Ramos (cell line): ENCODE results near the gene ABCC2.

Experiments used
- in situ Hi-C: fragments of 300-500 bp; cut with MboI; formaldehyde crosslinking; loops from one replicate; pipeline ENCODE4 v1.14.3; 2022; ENCODE audit warnings: low sequenced_read_pairs; ENCODE audit not compliant: unreplicated experiment

Gene ABCC2

GRCh38 chr10:99769706-99770105 is 12.7 kb upstream of the ABCC2 start:
- in situ Hi-C loops, result no loop called here

- in situ Hi-C loops, result no loop called here
Measured at GRCh38 chr10:99770408-99771045, 11.9 kb upstream of the ABCC2 start.

DNA sequence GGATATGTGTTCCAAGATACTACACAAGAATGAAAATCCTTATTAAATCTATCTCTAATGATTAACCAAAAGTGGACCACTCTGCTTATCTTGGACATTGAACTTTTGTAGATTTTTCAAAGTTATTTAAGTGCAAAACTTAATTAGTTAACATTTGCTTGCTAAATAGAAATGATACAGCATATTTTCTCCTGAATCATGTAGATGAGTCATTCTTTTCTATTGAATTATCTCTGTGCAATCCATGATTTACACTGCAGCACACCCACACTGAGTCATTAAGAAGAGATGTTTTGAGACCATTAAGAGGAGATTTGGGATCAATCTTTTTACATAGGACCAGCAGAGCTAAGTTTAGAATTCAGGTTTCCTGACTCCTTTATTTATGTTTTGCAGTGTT is 6.6 kb upstream of the ABCC2 start:
- in situ Hi-C loops, result no loop called here

- in situ Hi-C loops, result no loop called here
Measured at GRCh38 chr10:99777918-99778714, 4.3 kb upstream of the ABCC2 start.

- in situ Hi-C loops, result no loop called here
Measured at GRCh38 chr10:99779335-99779734, 3.1 kb upstream of the ABCC2 start.

- in situ Hi-C loops, result no loop called here
Measured at GRCh38 chr10:99781734-99782429, 558 bp upstream of the ABCC2 start.

GRCh38 chr10:99784016-99784726 is 1.7 kb downstream of the ABCC2 start:
- in situ Hi-C loops, result no loop called here

GRCh38 chr10:99784727-99785441 is 2.4 kb downstream of the ABCC2 start:
- in situ Hi-C loops, result no loop called here

GRCh38 chr10:99785646-99786045 is 3.2 kb downstream of the ABCC2 start:
- in situ Hi-C loops, result no loop called here

DNA sequence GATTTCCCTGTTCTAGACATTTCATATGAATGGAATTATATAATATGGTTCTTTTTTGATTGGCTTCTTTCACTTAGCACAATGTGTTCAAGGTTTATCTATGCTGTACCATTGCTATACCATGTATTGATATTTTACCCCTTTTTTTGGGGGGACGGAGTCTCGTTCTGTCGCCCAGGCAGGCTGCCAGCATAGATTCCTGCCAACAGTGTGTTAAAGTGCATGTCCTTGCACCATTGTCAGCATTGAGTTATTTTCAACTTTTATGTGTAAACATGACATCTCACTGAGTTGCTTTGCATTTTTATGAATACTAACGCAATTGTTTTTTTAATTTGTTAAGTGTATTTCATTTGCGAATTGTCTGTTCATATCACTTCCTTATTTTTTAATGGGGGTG is 4.9 kb downstream of the ABCC2 start:
- in situ Hi-C loops, result no loop called here

GRCh38 chr10:99787782-99788445 is 5.5 kb downstream of the ABCC2 start:
- in situ Hi-C loops, result no loop called here

GRCh38 chr10:99788598-99789256 is 6.3 kb downstream of the ABCC2 start:
- in situ Hi-C loops, result no loop called here

DNA sequence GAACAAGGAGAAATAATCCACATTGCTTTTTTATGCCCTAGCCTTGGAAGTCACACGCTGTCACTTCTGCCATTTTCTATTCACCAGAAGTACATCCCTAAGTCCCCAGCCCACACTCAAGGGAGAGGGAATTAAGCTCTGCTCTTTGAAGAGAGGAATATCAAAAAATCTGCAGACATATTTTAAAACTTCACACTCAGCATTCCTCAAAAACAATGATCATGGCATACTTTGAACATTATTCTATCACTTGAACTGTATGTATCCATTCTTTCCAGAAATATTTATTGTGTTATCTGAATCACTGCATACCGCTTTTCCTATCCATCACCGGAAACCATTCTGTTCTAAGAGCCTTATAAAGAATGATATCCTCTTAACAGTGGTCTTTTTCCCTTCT is 9.4 kb downstream of the ABCC2 start:
- in situ Hi-C loops, result no loop called here

DNA sequence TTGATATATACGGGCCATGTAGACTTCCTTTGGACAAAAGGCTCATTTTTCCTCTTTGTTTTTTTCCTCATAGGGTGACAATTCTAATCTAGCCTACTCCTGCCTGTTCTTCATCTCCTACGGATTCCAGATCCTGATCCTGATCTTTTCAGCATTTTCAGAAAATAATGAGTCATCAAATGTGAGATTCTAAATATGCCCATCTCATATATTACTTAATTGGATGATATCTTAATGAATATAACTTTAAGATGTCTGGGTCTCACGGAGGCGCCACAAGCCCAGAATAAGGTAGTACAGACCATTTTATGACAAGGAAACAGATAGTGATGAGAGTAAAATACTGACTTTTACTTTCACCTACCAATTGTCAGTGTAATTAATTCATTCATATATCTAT is 11.4 kb downstream of the ABCC2 start:
- in situ Hi-C loops, result no loop called here

GRCh38 chr10:99796928-99797327 is 14.5 kb downstream of the ABCC2 start:
- in situ Hi-C loops, result no loop called here

- in situ Hi-C loops, result no loop called here
Measured at GRCh38 chr10:99798031-99798430, 15.6 kb downstream of the ABCC2 start.

DNA sequence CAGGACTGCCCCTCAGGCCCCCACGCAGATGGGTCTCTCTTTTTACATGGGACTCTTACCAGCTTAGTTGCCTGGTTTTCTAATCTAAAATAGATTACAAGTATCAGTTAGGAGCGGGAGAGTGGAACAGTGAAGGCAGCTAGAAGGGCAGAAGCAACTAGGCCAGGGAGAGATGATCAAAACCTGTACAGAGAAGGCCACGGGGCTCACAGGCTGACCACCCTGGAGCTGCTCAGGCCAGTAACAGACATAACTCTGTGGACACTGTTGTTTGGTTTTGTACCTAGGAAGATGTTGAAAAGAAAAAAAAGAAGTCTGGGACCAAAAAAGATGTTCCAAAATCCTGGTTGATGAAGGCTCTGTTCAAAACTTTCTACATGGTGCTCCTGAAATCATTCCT is 16.5 kb downstream of the ABCC2 start:
- in situ Hi-C loops, result no loop called here

GRCh38 chr10:99799613-99800012 is 17.2 kb downstream of the ABCC2 start:
- in situ Hi-C loops, result no loop called here

DNA sequence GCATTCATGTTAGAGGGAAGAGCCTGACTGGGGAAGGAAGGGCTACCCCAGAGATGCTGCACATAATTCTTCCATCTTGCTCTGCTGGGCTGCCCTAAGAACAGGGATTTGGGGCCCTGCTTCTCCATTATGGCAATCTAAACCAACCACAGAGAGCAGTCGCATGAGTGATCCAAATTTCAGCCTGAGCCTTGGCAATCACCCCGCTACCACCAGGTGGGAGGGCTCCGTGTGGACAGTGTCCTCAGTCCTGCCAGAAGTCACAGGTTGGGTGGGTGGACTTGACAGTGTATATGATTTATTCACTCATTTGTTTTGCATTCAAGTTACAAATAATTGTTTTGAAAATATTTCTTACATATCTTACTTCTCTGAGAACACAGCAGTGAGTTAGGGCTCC is 22.0 kb downstream of the ABCC2 start:
- in situ Hi-C loops, result no loop called here
